NOMO-1 treated with dmso at 0.1 percent for 144 hours (cell line): ENCODE measurements around the gene VSIG8.
A peak's percentile ranks its signal among the peaks of the same experiment; 100 is the strongest.

Experiments used
- DNase-seq: peaks from one replicate; lab custom pipeline; 2025; ENCODE audit not compliant: unreplicated experiment; lab: John Stamatoyannopoulos, UW

Gene VSIG8

DNA sequence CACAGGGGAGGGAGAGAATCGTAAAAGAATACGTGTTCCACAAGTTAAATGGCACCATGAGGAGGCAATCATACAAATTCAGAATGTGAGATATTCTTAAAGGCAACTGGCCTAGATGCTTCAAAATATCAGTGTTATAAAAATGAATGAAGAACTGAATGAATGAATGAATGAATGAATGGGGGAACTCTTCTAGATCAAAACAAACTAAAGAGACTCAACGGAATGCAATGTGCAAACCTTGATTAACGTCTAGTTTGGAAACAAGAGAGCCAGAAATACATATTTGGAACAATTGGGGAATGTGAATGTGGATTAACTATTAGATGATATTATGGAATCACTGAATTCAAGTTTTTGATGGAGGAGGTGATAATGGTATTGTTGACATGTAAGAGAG, 20.7 kb upstream of the VSIG8 start:
- no peak for DNase-seq

DNA sequence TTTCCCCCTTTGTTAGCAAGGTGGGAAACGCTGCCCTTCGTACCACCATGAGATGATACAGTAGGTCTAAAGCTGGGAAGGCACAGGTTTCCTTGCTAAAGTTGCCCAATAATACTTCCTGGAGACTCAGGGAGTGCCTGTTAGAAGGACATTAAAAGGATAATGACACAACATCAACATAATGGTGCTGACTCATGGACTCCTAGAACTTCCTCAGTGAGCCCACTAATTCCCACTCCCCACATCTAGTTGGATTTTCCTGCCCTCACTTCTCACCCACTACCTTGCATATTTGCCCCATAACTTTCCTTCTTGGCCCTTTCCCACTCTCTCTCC, 20.0 kb upstream of the VSIG8 start:
- no peak for DNase-seq

DNA sequence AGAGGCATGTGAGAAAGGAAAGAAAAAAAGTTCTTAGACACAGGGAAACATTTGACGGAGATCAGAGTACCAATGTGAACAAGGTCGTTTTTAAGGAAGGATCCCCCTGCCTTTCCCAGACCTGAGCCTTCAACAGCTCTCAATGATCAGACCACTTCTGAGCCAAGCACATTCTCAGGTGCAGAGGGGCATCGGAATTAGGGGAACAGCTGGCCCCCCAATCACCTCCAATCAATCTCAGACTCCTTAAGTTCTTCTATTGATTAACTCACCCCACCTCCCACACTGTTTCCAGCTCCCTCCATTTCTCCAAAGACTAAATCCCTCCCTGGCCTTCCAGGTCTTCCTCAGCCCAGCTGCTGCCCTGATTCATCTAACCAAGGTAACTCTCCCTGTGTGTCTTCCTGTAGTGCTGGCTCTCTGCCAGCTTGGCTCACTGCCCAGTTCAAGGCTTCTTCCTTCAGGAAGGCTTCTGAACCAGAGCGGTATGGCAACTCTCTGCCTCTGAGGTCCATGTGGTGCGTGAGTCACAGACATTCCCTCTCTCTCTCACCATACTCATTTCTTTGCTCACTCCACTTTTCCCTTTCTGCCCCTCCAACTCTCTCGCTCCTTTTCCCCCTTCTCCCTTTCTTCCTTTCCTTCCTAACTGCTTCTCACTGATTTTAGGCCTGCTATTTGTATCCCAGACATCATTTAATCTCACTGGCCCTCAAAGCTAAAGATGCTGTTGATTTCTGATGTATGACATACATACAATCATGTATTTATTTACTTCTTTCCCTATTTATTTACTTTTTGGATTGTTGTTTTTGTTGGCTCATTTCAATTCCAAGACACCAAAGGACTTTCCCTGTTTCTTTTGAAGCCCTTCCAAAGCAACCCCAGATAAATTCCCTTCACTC, 19.4 kb upstream of the VSIG8 start:
- no peak for DNase-seq

DNA sequence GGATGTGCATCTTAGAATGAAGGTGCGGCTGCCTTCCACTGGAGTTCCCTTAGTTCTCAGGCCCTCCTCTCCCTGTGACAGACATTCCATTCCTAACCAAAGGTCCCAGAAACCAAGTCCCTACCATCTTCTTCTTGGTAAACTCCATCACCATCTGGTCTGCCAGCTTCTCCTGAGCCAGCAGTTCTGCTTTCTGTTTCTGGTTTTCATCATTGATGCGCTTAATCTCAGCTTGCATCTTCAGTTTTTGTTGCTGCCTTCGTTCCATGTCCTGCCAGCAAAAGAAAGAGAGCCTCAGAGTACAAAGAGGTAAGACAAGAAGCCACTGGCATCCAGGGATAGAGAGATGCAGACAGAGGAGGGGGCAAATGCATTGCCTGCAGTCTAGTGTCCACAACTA, 18.0 kb upstream of the VSIG8 start:
- peak; percentile 19 for DNase-seq

DNA sequence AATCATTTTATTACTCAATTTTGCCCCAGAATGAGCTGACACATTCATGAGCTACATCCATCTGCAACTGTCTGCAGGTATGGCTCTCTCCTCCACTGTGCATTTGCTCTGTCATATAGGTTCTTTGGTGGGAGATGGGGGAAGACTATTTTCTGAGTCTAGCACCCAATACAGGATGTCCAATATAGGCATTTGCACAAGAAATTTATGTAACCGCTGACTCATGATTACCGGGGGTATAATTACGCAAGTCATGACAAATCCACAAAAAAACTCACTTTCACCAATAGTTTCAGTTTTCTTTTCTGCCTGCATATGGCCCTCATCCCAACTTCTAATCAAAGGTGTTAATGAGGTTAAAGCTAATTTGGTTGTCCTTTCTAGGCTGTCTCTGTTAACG, 17.5 kb upstream of the VSIG8 start:
- DNase-seq: peak; percentile 64

DNA sequence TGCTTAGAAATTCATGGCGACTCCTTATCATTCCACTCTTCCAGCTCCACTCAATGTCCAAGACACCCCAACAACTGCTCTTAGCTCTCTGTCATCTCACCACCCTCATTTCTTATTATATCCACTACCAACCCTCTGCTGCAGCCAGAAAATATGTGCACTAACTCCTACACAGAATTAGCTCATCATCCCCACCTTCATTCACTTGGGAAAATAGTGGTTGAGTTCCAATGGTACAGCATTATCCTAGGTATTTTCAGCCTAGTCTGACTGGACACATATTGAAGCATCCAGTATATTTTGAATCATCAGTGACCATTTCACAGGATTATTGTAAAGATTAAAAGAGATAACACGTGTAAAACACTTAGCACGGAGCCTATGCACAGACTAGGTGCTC, 16.7 kb upstream of the VSIG8 start:
- no peak for DNase-seq

DNA sequence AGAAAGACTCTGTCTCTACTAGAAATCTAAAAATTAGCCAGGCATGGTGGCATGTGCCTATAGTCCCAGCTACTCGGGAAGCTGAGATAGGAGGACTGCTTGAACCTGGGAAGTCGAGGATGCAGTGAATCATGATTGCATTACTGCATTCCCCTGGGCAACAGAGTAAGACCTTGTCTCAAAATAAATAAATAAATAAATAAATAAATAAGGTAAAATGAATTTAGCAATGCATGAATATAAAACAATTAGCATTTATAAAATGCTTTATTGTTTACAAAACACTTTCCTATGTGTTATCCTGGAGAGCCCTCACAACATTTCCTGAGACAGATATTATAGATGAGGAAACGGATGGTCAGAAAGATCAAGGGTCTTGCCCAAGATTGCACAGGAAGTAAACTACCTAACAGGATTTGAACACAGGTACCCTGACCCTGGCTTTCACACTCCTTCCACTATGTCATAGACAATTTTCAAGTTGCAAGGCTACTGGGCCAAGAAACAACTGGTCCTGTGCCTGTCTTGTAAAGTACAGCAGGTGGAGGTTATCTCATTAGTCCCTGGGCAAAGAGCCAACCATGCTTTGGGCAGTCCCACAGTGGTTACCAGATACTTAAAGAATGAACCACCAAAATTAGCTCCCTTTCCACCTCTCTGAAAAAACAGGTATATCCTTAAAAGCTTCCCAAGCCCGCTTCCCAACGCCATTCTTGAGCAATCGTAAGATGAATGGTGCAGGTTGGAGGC, 15.4 kb upstream of the VSIG8 start:
- no peak for DNase-seq

DNA sequence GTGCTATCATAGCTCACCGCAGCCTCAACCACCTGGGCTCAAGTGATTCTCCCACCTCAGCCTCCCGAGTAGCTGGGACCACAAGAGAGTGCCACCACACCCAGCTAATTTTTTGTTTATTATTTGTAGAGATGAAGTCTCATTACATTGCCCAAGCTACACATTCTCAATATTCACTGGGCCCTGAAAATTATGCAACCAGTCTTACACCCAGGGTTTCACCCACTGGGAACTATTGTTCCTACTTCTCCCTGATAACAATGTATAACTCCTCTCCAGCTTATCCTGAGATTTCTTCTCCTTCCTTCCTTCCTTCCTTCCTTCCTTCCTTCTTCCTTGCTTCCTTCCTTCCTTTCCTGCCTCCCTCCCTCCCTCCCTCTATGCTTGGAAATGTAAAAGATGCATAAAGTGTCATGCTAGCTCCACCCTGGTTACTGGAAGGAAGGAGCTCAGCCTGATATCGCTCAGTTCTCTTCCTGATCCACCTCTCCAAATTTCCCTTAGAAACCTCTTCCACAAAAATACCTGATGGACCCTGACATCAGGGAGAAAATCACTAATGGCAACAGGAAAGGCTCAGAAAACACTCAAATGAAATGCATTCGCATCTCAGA, 11.2 kb upstream of the VSIG8 start:
- no peak for DNase-seq

DNA sequence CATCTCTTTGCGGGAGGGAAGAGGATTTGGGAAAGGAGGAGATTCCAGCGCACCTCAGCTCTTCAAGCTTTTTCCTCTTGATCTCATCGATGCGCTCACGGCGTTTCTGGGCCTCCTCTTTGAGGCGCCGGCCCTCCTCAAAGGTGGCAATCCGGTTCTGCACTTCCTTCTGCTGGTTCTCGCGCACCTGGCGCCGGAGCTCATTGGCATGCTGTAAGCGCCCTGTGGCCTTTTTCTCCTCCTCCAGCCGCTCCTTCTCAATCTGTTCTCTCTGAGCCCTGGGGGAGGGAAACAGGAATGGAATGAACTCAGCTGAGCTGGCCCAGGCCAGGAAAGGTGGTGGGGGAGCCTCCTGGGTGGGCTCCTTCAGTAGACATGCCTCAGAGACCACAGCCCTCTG, 10.4 kb upstream of the VSIG8 start:
- no peak for DNase-seq

DNA sequence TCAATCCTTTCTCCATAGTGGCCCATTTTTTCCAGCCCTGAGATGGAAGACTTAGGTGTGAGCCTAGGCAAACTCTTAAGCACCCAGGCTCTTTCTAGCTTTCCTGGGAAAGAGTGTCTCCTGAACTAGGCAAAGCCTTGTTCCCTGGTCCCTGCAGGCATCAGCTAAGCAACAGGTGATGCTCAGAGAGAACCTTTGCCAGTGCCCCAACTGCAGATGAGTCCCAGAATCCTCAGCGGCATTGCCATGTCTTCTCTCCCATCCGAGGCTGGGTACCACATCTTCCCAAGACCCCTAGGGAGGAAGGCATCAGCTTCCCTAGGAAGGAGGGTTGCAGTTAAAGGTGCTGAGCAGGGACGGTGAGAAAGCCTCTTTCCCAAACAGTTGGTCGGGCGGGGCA, 8.2 kb upstream of the VSIG8 start:
- DNase-seq: no peak

DNA sequence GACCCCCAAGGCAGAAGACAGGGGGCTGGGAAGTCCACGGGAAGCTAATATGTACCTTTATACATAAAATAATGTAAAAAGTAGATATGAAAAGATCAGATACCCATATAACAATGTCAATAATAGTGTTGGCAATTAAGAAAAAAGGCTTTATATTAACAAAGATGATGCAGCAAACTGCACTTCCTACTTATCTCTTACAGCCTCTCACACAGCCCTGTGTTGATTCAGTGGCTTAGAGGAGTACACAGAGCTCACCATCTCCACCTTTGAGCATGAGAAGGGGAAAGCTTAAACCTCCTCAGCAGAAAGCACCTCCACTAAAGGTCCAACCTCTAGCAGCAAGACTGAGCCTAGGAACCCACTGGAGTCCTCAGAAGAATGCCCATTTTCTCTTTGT, 7.2 kb upstream of the VSIG8 start:
- no peak for DNase-seq

DNA sequence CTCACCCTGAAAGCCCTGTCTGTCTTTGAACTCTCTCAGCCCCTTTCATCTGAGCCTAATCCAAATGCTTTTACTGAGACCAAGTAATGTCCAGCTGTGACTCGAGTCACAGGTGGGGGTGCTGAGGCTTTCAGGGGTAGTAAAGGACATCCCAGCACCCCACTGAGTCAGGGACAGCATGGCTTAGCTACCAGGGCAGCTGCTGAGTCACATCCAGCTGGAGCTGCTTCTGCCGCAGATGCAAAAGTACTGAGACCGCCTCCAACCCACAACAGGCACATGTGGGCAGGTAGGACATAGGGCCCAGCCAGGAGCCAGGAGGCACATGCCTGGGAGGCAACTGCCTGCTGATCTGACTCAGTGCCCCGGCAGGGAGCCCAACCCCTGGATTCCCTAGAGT, 6.7 kb upstream of the VSIG8 start:
- no peak for DNase-seq

DNA sequence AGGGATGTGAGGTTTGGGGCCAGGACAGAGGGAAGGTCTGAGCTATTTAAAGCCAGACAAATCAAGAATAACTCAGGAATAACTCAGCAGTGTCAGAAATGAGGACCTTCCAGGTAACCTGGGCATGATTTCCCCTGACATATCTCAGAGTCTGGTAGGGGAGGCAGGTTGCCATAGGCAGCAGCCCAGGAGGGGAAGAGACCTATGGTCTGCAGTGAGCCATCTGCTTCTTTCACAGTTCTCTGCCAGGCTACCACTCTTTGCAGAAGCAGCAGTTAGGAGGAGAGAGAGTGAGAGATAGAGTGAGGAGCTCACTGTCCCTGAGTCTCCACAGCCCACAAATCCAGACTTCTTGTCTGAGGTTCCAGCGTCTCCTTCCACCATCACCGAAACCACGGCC, 6.3 kb upstream of the VSIG8 start:
- no peak for DNase-seq

DNA sequence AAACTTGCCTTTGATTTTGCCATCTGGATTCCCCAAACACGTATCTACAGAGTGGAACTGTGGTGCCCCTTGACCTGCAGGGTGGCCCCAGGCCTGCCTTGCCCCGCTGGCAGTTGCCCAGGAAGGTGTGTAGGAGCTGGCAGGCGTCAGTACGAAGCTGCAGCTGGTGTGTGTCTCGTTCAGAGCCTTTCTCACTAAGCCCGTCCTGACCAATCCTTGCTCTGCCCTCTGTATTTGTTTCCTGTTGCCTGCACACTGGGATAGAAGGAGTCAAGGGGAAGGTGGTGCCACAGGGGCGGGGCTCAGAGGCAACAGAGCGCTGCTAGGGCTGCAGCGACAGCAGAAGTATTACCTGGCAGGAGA, 5.2 kb upstream of the VSIG8 start:
- DNase-seq: no peak

DNA sequence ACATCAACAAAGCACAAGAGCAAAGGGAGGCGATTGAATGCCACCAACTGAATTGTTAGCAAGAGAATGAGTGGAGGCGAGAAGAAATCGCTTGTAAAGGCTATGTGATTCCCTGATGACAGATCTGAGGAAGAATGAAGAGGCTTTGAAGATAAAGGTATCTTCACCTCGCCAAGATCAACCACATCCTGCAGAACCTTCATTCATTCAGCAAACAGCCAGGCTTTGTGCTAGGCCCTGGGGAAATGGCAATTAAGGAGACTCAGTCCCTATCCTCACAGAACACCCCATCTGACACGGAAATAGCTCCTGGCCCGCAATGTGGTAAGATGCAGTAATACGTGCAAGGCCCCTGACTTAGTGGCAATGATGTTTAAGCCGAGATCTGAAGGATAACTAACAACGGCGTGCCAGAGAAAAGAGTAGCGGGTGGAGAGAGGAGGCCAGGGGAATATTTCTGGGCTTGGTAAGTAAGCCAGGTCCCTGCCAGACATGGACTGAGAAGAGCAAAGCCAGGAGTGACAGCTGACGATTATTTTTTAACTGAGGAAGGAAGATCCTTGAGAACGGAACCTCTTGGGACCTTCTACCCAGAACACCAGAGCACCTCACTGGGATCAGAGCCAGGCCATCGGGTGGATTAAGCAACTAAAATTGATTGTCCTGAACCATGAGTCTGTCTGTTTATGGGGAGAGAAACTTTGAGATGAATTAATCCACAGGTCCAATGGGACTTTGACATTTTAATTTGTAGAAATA, 4.6 kb upstream of the VSIG8 start:
- DNase-seq: no peak

DNA sequence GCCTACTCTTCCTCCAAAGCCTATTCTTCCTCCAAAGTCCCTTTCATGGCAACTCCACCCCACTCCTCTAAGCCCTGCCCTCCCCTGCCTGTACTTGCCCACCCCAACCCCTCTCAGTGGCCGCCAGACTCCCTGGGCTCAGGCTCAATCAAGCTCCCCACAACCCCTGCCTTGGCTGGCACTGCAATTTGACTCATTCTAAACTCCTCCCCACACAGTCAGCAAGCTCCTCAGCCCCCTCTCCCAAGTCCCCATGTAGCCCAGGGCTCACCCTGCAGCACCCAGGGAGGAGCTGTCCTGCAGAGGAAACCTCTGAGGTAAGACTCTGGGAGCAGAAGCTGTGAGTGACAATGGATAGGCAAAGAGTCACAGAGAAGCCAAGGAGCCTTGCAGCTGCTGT, 3.6 kb upstream of the VSIG8 start:
- DNase-seq: no peak

DNA sequence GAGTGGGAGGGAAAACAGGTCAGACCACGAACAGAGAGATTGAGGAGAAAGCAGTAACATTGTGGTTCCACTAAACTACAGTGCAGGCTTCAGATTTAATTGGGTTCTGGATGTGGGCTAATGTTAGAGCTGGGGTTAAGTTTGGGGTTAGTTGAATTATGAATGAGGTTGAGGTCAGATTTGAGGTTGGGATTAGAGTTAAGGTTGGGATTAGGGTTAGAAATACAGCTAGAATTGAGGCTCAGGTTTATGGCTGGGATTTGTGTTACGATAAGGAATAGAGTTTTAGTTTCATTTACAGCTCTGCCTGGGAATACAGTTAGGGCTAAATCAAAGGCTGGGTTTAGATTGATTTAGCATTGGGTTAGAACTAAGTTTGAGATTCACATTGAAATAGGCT, 1.8 kb upstream of the VSIG8 start:
- DNase-seq: no peak

DNA sequence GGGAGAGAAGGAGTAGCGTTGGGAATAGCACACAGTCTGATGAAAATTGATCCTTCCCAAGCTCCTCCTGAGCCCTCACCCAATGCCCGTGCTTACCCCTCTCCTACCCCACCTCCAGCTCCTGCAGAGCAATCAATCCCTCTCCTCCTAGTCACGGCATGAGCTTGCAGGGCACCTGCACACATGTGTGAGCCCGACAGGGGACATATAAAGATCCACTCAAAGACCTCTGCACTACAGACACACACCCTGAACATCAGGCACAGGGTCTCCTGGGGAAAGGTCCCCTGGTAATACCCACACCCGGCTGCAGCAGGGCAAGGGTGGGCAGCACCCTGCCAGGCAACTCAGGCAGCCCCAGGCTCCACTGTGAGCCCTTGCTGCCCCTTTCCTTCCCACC, 426 bp downstream of the VSIG8 start:
- no peak for DNase-seq

DNA sequence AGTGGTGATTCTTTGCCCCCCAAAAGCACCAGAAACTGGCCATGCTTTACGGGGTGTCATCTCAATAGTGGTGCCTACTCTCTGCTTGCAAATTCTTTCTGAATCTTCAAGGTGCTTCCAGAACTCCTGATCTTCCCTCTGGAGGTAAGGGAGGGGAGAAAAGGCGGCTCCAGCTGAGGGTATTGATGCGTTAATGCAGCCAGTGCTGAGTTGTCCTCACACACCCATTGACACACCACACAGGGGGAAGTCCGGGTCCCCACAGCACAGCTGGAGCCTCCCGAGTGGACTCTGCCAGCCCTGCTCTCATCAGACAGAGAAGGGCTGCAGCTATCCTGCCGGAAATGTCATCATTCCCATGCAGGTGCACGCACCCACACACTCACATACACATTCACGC, 1.2 kb downstream of the VSIG8 start:
- no peak for DNase-seq

DNA sequence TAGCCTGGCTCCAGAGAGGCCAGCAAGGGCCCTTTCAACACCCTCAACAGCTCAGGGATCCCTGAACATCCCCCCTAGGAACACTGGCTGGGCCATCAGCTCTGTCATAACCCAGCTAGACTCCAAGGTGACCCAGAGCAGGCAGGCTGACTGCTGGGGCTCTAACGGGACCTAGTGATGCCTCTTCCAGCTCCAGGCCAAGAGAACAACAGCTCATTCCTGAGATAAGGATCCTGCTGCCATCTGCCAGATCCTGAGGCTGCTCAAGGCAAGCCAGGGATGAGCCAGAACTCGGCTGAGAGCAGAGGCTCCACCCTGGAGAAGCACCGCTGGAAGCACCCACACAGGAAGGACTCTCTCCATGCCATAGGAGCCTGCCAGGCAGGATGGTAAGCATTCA, 2.0 kb downstream of the VSIG8 start:
- DNase-seq: no peak

DNA sequence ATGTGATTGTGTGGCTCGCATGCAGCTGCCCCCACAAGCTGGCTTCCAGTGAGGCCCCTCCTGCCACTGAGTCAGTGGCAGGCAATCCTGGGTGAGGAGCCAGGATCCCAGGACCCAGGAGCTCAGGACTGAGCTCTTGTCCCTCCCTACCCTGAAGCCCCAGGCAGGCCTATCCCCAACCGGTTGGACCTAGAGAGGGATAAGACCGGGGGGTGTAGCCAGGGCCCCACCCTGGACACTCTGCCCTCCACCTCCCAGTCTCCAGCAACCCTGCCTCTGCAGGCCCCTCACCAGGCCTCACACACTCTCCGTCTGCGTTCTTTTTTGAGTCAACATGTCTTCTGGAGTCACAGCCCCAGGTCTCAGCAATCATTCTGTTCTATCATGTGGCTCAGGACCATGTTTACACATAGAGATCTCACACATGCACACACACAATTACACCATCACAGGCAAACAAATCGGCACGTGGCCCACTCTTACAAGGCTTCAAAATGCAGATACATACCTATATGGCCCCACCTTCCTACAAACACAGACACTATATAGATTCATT, 2.6 kb downstream of the VSIG8 start:
- DNase-seq: no peak
